Right atrium auricular region (tissue), 2 donors: ENCODE results near the gene C1orf174. TPM values are rescaled to one million over a fixed set of nuclear protein-coding genes. Genes with fewer than 3 reads are reported as not detected.

ENCODE experiments used
- DNase-seq: peaks from one replicate; pipeline ENCODE4 v3.0.0-alpha.2; 2019; ENCODE audit warnings: low spot score
- H3K27ac ChIP-seq, 2 donors: fragments of 200-600 bp; sonication (generic); 1 replicate in 1 of 2; 2 replicates in 1 of 2; pipeline ENCODE4 v1.5.1; 2016 to 2019
- H3K27me3 ChIP-seq, 2 donors: fragments of 200-600 bp; sonication (generic); one replicate each; pipeline versions ENCODE4 v1.5.1 to v1.6.0; 2017 to 2019
- H3K36me3 ChIP-seq: fragments of 200-600 bp; sonication (generic); one replicate; pipeline ENCODE4 v1.5.1; 2016
- H3K4me1 ChIP-seq, 2 donors: fragments of 200-600 bp; sonication (generic); one replicate each; pipeline versions ENCODE4 v1.5.1 to v1.6.0; 2017 to 2019
- H3K4me3 ChIP-seq, 2 donors: fragments of 200-600 bp; sonication (generic); 1 replicate in 1 of 2; 2 replicates in 1 of 2; pipeline ENCODE4 v1.5.1; 2017 to 2019; ENCODE audit warnings: mild to moderate bottlenecking in 1 of 2, moderate library complexity in 1 of 2
- H3K9me3 ChIP-seq, 2 donors: fragments of 200-600 bp; sonication (generic); one replicate each; pipeline ENCODE4 v1.5.1; 2019
- CTCF ChIP-seq, 2 donors: fragments of 200-600 bp; sonication (generic); IDR thresholded peaks; one replicate each; pipeline ENCODE4 v1.5.1; 2019; ENCODE audit warnings: antibody characterized with exemption in 2 of 2
- total RNA-seq, 2 donors: library from RNA; depleted of rRNA; stranded (reverse); fragments of >200 nt; gene quantifications; one replicate each; pipeline ENCODE4 v1.1.0, GENCODE V29; 2016

The C1orf174 gene
- total RNA-seq = 10 to 100 TPM in 1 of 2 donors, 1 to 10 TPM in 1; 9.1 to 18.8 TPM

DNA sequence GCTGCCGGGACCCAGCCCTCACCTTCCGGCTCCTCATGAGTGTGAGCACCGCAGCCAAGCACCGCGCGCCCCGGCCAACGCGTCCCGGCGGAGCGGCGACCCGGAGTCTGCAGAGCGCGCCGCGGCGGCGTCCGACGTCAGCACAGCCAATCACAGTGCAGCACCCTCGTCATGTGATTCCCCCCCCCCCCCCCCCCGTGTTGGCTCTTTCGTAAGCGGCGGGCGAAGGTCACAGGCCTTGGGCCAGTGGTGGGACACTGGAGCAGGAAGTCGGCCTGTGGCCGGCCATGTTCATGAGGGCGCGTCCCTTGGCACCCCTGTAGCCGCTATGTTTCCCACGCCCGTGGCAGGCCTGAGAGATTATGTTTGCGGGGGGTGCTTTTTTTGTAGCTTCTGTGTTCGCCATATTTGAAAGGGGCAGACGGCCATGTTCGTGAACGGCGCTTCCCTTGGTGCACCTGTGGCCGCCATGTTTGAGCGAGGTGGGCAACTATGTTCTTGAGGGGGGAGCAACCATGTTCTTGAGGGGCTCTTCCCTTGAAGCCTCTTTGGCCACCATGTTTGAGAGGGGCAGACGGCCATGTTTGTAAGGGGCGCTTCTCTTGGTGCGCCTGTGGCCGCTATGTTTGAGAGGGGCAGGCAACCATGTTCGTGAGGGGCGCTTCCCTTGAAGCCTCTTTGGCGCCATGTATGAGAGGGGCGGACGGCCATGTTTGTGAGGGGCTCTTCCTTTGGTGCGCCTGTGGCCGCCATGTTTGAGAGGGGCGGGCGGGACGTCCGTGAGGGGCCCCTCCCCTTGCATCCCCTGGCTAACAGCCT lies at the start of gene C1orf174:
TSS of gene C1orf174 (minus strand) at position 123 of the 819 bp plus-strand sequence. CDS start at position 37, 86 bp downstream.
- Histone ChIP-seq H3K36me3 (peaks cover 3% of the 10 kb centered on the region), H3K9me3 (peaks cover 0 to 9% of the 10 kb centered on the region in 2 donors), H3K27ac (peak within 1 kb of the TSS; percentile 98 to 99), H3K27me3 (no peaks in the 10 kb centered on the region), H3K4me1 (peaks cover 0 to 8% of the 10 kb centered on the region in 2 donors), H3K4me3 (peak within 1 kb of the TSS; percentile 86 to 95)
- peak; percentile 96 for DNase-seq
- no peak for TF ChIP-seq CTCF (IDR thresholded peaks at IDR 0.05)

GRCh38 chr1:3948344-3948743 lies 48.3 kb upstream of the C1orf174 start:
- Histone ChIP-seq H3K36me3 (no peaks in the 10 kb centered on the region), H3K27ac (no peak overlapping the region), H3K27me3 (no peaks in the 10 kb centered on the region), H3K9me3 (no peaks in the 10 kb centered on the region), H3K4me3 (no peak overlapping the region), H3K4me1 (no peaks in the 10 kb centered on the region)
- no peak for TF ChIP-seq CTCF (IDR thresholded peaks at IDR 0.05)
- DNase-seq = no peak

DNA sequence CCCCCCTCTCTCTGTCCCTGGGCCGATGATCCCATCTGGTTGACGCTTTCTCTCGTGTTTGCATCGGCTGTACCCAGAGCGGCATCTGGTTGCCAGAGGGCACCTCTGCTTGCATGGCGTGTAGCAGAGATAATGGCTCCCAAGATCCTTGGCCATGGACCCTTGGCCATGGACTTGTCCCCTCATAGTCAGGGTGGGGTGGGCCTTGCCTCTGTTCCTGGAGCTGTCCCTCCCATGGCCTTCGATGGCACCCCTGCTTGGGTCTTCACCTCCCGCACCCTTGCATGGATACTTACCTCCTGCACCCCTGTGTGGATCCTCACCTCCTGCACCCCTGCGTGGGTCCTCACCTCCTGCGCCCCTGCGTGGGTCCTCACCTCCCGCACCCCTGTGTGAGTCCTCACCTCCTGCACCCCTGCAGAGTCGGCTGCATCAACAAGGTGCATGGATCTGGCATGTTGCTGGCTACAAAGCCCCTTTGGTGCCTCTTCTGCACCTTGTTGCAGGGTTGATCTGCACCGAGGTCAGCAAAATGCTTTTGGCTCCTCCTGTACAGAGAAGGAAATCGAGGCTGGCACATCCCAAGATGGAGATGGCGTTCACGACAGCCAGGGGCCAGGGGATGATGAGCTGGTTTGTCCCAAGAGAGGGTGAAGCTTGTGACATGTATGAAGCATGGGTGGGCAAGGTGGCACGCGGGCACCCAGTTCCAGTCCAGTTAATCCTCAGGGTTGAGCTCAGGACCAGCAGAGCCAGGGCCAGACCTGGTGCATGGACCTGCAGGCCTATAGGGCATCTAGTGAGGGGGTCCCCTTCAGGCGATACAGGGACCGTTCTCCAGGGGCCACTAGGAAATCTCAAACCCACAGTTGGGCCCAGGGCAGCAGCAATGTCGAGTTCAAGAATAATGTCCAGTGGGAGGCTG lies 46.1 kb upstream of the C1orf174 start:
- no peak for TF ChIP-seq CTCF (IDR thresholded peaks at IDR 0.05)
- Histone ChIP-seq H3K27ac (no peak overlapping the region), H3K27me3 (no peaks in the 10 kb centered on the region)

DNA sequence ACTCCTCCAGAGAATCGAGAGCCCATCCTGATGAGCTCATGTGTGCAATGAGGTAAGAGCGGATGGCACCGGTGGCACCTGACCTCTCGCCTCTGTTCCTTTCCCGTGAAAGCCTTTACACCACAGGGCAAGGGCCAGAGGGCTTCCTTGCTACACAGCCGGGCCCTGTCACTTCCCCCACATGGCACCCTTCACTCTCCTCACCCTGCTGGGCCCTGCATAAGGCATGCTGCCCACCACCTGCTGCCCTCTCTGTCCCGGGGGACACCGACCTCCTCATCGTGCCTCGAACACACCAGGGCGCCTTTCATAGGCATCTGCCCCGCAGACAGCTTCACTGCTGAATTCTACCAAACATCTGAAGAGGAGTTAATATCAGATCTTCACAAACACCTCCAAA lies 45.1 kb upstream of the C1orf174 start:
- no peaks in the 10 kb centered on the region for H3K9me3 ChIP-seq
- H3K4me3 ChIP-seq = no peak overlapping the region
- no peaks in the 10 kb centered on the region for H3K27me3 ChIP-seq
- no peak for DNase-seq
- TF ChIP-seq CTCF (IDR thresholded peaks at IDR 0.05) = no peak
- no peaks in the 10 kb centered on the region for H3K36me3 ChIP-seq
- no peaks in the 10 kb centered on the region for H3K4me1 ChIP-seq
- H3K27ac ChIP-seq = no peak overlapping the region

More for the DNA sequence above, 46.1 kb upstream of the C1orf174 start:
- H3K36me3 ChIP-seq = no peaks in the 10 kb centered on the region
- H3K4me1 ChIP-seq = no peaks in the 10 kb centered on the region
- no peak overlapping the region for H3K4me3 ChIP-seq
- no peaks in the 10 kb centered on the region for H3K9me3 ChIP-seq
- no peak for DNase-seq

- Histone ChIP-seq H3K9me3 (no peaks in the 10 kb centered on the region), H3K27ac (no peak overlapping the region), H3K27me3 (no peaks in the 10 kb centered on the region), H3K36me3 (no peaks in the 10 kb centered on the region), H3K4me1 (no peaks in the 10 kb centered on the region), H3K4me3 (no peak overlapping the region)
- no peak for TF ChIP-seq CTCF (IDR thresholded peaks at IDR 0.05)
- no peak for DNase-seq
These were observed 44.6 kb upstream of the C1orf174 start for GRCh38 chr1:3944578-3945125.
